HepG2 (cell line): Measurements from ENCODE around the gene B4GALT5. TPM values are rescaled to one million over a fixed set of nuclear protein-coding genes. Genes with fewer than 3 reads are reported as not detected.

Experiments
- ASH2L ChIP-seq: fragments of 300-600, 200-600 bp; sonication (generic); IDR thresholded peaks from 2 replicates; pipeline ENCODE4 v1.7.0; 2017; ENCODE audit warnings: low read depth, mild to moderate bottlenecking, moderate library complexity, mixed read lengths, low read length; ENCODE audit not compliant: insufficient read length
- CBX2 ChIP-seq, 2 experiments: fragments of 200-600 bp in 1 of 2; sonication (generic); formaldehyde crosslinking in 1 of 2; IDR thresholded peaks; 2 replicates each; pipeline versions ENCODE4 v1.7.0 to v1.8.1; 2018 to 2022; ENCODE audit warnings: low read depth in 2 of 2, low read length in 1 of 2, mild to moderate bottlenecking in 1 of 2, missing genetic modification reagents in 1 of 2
- CCDC6 ChIP-seq: sonication (generic); formaldehyde crosslinking; IDR thresholded peaks from 2 replicates; pipeline ENCODE4 v1.8.1; 2022; ENCODE audit warnings: mild to moderate bottlenecking, missing genetic modification reagents, moderate library complexity
- DPF2 ChIP-seq: sonication (generic); formaldehyde crosslinking; IDR thresholded peaks from 2 replicates; pipeline ENCODE4 v1.4.0; 2020; ENCODE audit warnings: mild to moderate bottlenecking, low read depth, missing genetic modification reagents, borderline replicate concordance
- FOXJ3 ChIP-seq: sonication (generic); formaldehyde crosslinking; IDR thresholded peaks from 2 replicates; pipeline ENCODE4 v1.4.0; 2020; ENCODE audit warnings: missing genetic modification reagents, mild to moderate bottlenecking, borderline replicate concordance
- MAZ ChIP-seq, 2 experiments: sonication (generic) in 1 of 2; formaldehyde crosslinking in 1 of 2; IDR thresholded peaks; 2 replicates each; pipeline versions ENCODE4 v1.5.0 to v1.6.1; 2012 to 2020; ENCODE audit warnings: low read depth in 2 of 2, mild to moderate bottlenecking in 2 of 2, borderline replicate concordance in 1 of 2, improper control_type of control experiment in 1 of 2, low read length in 1 of 2, missing genetic modification reagents in 1 of 2, moderate library complexity in 1 of 2
- MTF1 ChIP-seq: sonication (generic); formaldehyde crosslinking; IDR thresholded peaks from 2 replicates; pipeline ENCODE4 v1.5.0; 2020; ENCODE audit warnings: missing genetic modification reagents
- NFKB2 ChIP-seq: sonication (generic); formaldehyde crosslinking; IDR thresholded peaks from 2 replicates; pipeline ENCODE4 v1.4.0; 2020; ENCODE audit warnings: missing genetic modification reagents, borderline replicate concordance
- NR1H2 ChIP-seq: sonication (generic); formaldehyde crosslinking; IDR thresholded peaks from 2 replicates; pipeline ENCODE4 v1.8.1; 2022; ENCODE audit warnings: low read depth, missing genetic modification reagents, borderline replicate concordance
- SMC3 ChIP-seq: IDR thresholded peaks from 2 replicates; pipeline ENCODE4 v1.6.1; 2011; ENCODE audit warnings: low read length, improper control_type of control experiment
- SNRNP70 ChIP-seq: fragments of 200-400 bp; formaldehyde crosslinking; IDR thresholded peaks from 2 replicates; pipeline ENCODE4 v1.6.1; 2017; ENCODE audit warnings: mild to moderate bottlenecking, low read depth, low read length, moderate library complexity
- SOX13 ChIP-seq, 3 experiments: fragments of 450-650 bp in 1 of 3; sonication (generic) in 1 of 3; formaldehyde crosslinking in 1 of 3; IDR thresholded peaks in 2 of 3; conservative IDR thresholded peaks in 1 of 3; 2 replicates each; pipeline versions ENCODE4 v1.5.0 to v1.6.1; 2016 to 2020; ENCODE audit warnings: antibody characterized with exemption in 1 of 3, mild to moderate bottlenecking in 1 of 3, missing compliant biosample characterization in 1 of 3, missing genetic modification reagents in 1 of 3, moderate library complexity in 1 of 3
- XBP1 ChIP-seq: sonication (generic); formaldehyde crosslinking; IDR thresholded peaks from 2 replicates; pipeline ENCODE4 v1.5.0; 2020; ENCODE audit warnings: missing genetic modification reagents
- ZNF224 ChIP-seq: sonication (generic); formaldehyde crosslinking; IDR thresholded peaks from 2 replicates; pipeline ENCODE4 v1.5.0; 2020; ENCODE audit warnings: mild to moderate bottlenecking, missing genetic modification reagents
- ZNF350 ChIP-seq: sonication (generic); formaldehyde crosslinking; IDR thresholded peaks from 2 replicates; pipeline ENCODE4 v1.4.0; 2020; ENCODE audit warnings: mild to moderate bottlenecking, low read depth, missing genetic modification reagents, borderline replicate concordance
- ZNF430 ChIP-seq: sonication (generic); formaldehyde crosslinking; IDR thresholded peaks from 2 replicates; pipeline ENCODE4 v1.9.0; 2021; ENCODE audit warnings: mild to moderate bottlenecking, missing genetic modification reagents
- ZNF619 ChIP-seq: sonication (generic); formaldehyde crosslinking; IDR thresholded peaks from 2 replicates; pipeline ENCODE4 v1.4.0; 2020; ENCODE audit warnings: mild to moderate bottlenecking, missing genetic modification reagents
- ZNF883 ChIP-seq: sonication (generic); formaldehyde crosslinking; IDR thresholded peaks from 2 replicates; pipeline ENCODE4 v1.5.1; 2020; ENCODE audit warnings: mild to moderate bottlenecking, missing genetic modification reagents; ENCODE audit errors: not compliant biosample characterization
- polyA plus RNA-seq, 8 experiments: library from polyadenylated mRNA; depleted of rRNA in 3 of 8; stranded (reverse) in 7 of 8; unstranded in 1 of 8; fragments of >200 nt; fragmentation: Illumina TruSeq in 4 of 8; extraction: Trizol in 4 of 8; gene quantifications; 2 replicates each; pipeline versions ENCODE4 v1.2.1 to v1.2.3, GENCODE V29; 2011 to 2016; ENCODE audit warnings: low read depth in 4 of 8, missing spikeins in 1 of 8, mixed read lengths in 1 of 8; ENCODE audit not compliant: insufficient read depth in 1 of 8
- total RNA-seq, 5 experiments: library from RNA; depleted of rRNA; stranded (reverse); fragments of >200 nt; fragmentation: Illumina TruSeq; extraction: Trizol; gene quantifications; 2 replicates each; pipeline ENCODE4 v1.2.3, GENCODE V29; 2016; ENCODE audit warnings: low read depth in 1 of 5
- TF ChIP-seq, protein P1 (sequence below): sonication (generic); formaldehyde crosslinking; IDR thresholded peaks from 2 replicates; pipeline ENCODE4 v1.8.1; 2023; ENCODE audit warnings: missing genetic modification reagents, inconsistent platforms, borderline replicate concordance
- TF ChIP-seq, protein P2 (sequence below): sonication (generic); formaldehyde crosslinking; IDR thresholded peaks from 2 replicates; pipeline ENCODE4 v1.5.1; 2020; ENCODE audit warnings: missing genetic modification reagents, mild to moderate bottlenecking, borderline replicate concordance
- TF ChIP-seq, protein P3 (sequence below): sonication (generic); formaldehyde crosslinking; conservative IDR thresholded peaks from 2 replicates; pipeline ENCODE4 v1.4.0; 2020; ENCODE audit warnings: missing genetic modification reagents
- TF ChIP-seq, protein P4 (sequence below): sonication (generic); formaldehyde crosslinking; IDR thresholded peaks from 2 replicates; pipeline ENCODE4 v1.5.0; 2020; ENCODE audit warnings: missing genetic modification reagents

B4GALT5 gene
- total and polyA plus RNA-seq, 2 of the 13 experiments (the other 11 are each of a cell fraction or from before 2014, with no cell fraction given): 27.3 to 30.9 TPM

DNA sequence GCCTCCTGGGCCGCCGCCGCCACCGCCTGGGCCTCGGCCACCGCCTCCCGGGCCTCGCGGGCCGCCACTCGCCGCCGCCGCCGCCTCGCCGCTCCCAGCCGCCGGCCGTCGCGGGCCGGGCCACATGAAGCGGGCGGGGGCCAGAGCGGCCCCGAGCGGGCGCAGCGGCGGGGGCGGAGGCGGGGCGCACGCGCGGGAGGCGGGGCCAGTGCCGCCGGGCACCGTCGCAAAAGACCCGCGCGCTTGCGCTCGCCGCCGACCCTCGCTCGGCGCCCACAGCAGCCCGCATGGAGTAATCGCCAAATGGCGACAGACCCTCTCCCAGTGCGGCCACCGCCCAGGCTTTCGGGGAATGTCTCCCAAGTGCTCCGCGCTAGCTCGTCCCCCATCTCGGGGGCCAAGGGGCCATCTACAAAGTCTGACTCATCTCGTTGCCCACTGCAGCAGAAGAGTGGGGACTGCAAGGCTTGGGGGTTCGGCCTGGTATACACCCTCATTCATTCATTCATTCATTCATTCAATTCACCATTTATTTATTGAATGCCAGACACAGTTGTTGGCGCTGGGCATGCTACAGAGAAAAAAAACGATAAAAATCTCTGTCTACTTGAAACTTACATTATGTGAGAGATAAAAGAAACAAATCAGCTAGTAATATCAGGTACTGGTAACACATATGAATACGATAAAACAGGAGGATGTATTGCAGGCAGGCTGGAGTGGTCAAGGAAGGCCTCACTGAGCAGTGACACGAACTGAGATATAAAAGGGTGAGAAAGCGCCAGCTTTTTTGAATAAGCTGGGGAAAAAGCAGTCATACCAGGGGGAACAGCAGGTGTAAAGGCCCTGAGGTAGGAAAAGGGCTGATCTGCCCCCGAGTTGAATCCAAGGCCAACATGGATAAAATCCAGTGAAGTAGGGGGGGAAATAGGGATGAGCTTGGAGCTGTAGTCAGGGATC, at the start of gene B4GALT5 (continued):
- peak; percentile 83 for TF ChIP-seq ZNF883 (CRISPR knock-in tag)
- no peak for TF ChIP-seq SMC3
- TF ChIP-seq NFKB2 (CRISPR knock-in tag): peak; percentile 53; the same call in 1 of the 2 replicates
- TF ChIP-seq CCDC6 (CRISPR knock-in tag): peak; percentile 80
- TF ChIP-seq SNRNP70: no peak
- TF ChIP-seq, protein P1, sequence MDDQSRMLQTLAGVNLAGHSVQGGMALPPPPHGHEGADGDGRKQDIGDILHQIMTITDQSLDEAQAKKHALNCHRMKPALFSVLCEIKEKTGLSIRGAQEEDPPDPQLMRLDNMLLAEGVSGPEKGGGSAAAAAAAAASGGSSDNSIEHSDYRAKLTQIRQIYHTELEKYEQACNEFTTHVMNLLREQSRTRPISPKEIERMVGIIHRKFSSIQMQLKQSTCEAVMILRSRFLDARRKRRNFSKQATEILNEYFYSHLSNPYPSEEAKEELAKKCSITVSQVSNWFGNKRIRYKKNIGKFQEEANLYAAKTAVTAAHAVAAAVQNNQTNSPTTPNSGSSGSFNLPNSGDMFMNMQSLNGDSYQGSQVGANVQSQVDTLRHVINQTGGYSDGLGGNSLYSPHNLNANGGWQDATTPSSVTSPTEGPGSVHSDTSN (CRISPR knock-in tag): no peak; the same call in 1 of the 2 replicates
- TF ChIP-seq FOXJ3 (CRISPR knock-in tag): peak; percentile 64; the same call in 1 of the 2 replicates
- no peak for TF ChIP-seq ZNF430 (CRISPR knock-in tag)
- TF ChIP-seq, protein P2, sequence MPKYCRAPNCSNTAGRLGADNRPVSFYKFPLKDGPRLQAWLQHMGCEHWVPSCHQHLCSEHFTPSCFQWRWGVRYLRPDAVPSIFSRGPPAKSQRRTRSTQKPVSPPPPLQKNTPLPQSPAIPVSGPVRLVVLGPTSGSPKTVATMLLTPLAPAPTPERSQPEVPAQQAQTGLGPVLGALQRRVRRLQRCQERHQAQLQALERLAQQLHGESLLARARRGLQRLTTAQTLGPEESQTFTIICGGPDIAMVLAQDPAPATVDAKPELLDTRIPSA (CRISPR knock-in tag): no peak
- TF ChIP-seq ASH2L: peak; percentile 85
- no peak for TF ChIP-seq NR1H2 (CRISPR knock-in tag)
- no peak for TF ChIP-seq ZNF224
- TF ChIP-seq, protein P3, sequence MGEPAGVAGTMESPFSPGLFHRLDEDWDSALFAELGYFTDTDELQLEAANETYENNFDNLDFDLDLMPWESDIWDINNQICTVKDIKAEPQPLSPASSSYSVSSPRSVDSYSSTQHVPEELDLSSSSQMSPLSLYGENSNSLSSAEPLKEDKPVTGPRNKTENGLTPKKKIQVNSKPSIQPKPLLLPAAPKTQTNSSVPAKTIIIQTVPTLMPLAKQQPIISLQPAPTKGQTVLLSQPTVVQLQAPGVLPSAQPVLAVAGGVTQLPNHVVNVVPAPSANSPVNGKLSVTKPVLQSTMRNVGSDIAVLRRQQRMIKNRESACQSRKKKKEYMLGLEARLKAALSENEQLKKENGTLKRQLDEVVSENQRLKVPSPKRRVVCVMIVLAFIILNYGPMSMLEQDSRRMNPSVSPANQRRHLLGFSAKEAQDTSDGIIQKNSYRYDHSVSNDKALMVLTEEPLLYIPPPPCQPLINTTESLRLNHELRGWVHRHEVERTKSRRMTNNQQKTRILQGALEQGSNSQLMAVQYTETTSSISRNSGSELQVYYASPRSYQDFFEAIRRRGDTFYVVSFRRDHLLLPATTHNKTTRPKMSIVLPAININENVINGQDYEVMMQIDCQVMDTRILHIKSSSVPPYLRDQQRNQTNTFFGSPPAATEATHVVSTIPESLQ: no peak
- TF ChIP-seq SOX13 (IDR thresholded peaks at IDR 0.05): no peak
- peak in 1 of 2 experiments; percentile 60; a peak in 2 of 4 replicates for TF ChIP-seq SOX13 (CRISPR knock-in tag; conservative IDR thresholded peaks at IDR 0.05 in 1 of 2, IDR thresholded peaks at IDR 0.05 in 1 of 2)
- no peak for TF ChIP-seq MTF1 (CRISPR knock-in tag)
- TF ChIP-seq ZNF350 (CRISPR knock-in tag): no peak; the same call in 1 of the 2 replicates
- TF ChIP-seq MAZ (IDR thresholded peaks at IDR 0.05; ENCODE audit: borderline replicate concordance, low read depth, low read length): peak; percentile 80; the same call in 1 of the 2 replicates
- TF ChIP-seq MAZ (CRISPR knock-in tag; IDR thresholded peaks at IDR 0.05; ENCODE audit: low read depth): peak; percentile 64; the same call in 1 of the 2 replicates
- TF ChIP-seq ZNF619 (CRISPR knock-in tag): no peak; the same call in 1 of the 2 replicates
- TF ChIP-seq, protein P4, sequence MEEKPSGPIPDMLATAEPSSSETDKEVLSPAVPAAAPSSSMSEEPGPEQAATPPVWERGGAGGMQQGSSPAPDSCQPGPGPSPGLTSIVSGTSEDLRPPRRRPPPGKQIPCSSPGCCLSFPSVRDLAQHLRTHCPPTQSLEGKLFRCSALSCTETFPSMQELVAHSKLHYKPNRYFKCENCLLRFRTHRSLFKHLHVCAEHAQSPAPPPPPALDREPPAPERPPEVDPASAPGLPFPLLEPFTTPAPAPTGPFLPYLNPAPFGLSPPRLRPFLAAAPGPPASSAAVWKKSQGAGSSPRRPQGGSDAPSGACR (CRISPR knock-in tag): peak; percentile 64; the same call in 1 of the 2 replicates
- TF ChIP-seq XBP1 (CRISPR knock-in tag): no peak
- TF ChIP-seq CBX2 (IDR thresholded peaks at IDR 0.05; ENCODE audit: low read depth, low read length): no peak
- TF ChIP-seq CBX2 (CRISPR knock-in tag; IDR thresholded peaks at IDR 0.05; ENCODE audit: low read depth): no peak
- TF ChIP-seq DPF2 (CRISPR knock-in tag): no peak
